HepG2 (cell line): ENCODE data around the gene IRX4.

Source experiments
- EZH2 ChIP-seq: conservative IDR thresholded peaks from 2 replicates; pipeline ENCODE4 v1.6.1; 2012; ENCODE audit warnings: mild to moderate bottlenecking, low read depth, low read length, moderate library complexity
- POLR2A ChIP-seq, 2 experiments: IDR thresholded peaks; 2 replicates each; pipeline ENCODE4 v1.6.1; 2011; ENCODE audit warnings: low read depth in 2 of 2, low read length in 2 of 2, mild to moderate bottlenecking in 1 of 2, moderate library complexity in 1 of 2; ENCODE audit not compliant: insufficient read depth in 1 of 2

- TF ChIP-seq EZH2 (no peak), POLR2A (IDR thresholded peaks at IDR 0.05; ENCODE audit: insufficient read depth in 1 of 2, low read depth in 2 of 2, low read length in 2 of 2) (no peak)
Measured at GRCh38 chr5:1845696-1846095, 37.0 kb downstream of the IRX4 start.
